ENCODE data around the gene COMMD2. TPM values are rescaled to one million over a fixed set of nuclear protein-coding genes. Genes with fewer than 3 reads are reported as not detected.

Gene COMMD2
- total RNA-seq, result 59.2 TPM
- 13.7 TPM for polyA plus RNA-seq

DNA sequence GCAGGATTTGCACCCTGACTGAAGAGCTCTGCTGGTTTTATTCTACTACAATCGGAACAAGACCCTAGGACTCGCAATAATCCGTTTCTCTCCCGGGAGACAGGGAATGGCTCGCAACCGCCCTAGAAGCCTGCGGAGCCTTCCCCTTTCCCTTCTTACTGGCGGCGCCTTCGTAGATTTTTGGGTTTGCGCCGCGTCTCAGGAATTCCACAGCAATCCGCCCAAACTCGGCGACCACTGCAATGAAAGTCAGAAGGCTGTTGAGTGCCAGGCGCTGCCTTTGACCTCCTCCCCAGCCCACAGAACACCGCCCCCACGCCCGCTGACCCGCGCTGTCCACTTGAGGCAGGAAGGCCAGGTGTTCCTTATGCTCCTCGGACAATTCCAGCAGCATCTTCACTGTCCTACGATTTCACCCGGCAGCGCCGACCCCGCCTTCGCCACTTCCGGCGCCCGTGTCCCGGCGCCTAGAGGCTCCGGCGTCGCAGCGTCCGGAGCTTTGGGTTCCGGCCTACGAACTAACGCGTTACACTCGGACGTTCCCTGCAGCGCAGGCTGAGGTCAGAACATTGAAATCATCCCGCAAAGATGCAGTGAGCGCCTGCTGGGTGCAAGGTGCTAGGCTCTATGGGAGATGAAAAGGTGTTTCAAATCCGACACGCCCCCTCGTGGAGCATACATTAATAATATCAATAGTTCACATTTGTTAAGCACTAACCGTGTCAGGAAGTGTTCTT is at the start of gene COMMD2:
COMMD2 (minus strand) TSS at position 439 of the 737 bp plus-strand sequence; CDS start at position 394, 45 bp downstream.
- peak; percentile 43 for DNase-seq (ENCODE audit: extremely low spot score)
- Histone ChIP-seq H3K4me3 (ENCODE audit: low read depth, low read length) (peak within 1 kb of the TSS; percentile 77), H3K36me3 (ENCODE audit: insufficient read depth) (peaks cover 7% of the 10 kb centered on the region), H3K4me1 (ENCODE audit: insufficient read depth) (peaks cover 2% of the 10 kb centered on the region), H3K27ac (ENCODE audit: low read depth) (peak within 1 kb of the TSS; percentile 23)
- WGBS, result under 1% methylated on average over 52 of the region's 52 CpGs

DNA sequence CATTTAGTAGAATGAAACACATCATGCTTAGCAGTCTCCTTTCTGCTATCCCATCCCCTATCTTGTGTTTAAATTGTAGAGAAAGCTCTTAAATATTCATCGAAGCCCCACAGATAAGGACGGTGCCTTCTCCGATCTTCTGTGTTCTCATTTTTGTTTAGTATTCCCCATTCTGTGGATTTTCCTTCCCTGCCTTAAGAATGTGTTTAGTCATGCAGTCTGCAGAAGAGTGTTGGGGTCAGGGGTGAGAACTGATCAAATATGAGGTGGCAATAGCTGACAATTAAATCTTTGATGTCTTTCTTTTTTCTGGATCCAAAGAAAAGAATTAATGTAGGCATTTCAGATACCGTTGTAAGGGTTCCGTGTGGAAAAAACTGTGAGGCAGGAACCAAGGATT is 49.4 kb upstream of the COMMD2 start:
- Histone ChIP-seq H3K27ac (ENCODE audit: low read depth) (no peak overlapping the region), H3K4me3 (ENCODE audit: low read depth, low read length) (no peak overlapping the region), H3K36me3 (ENCODE audit: insufficient read depth) (no peaks in the 10 kb centered on the region), H3K4me1 (ENCODE audit: insufficient read depth) (no peaks in the 10 kb centered on the region)
- DNase-seq (ENCODE audit: extremely low spot score), result no peak
- 37% methylated on average over 5 of the region's 5 CpGs for WGBS

DNA sequence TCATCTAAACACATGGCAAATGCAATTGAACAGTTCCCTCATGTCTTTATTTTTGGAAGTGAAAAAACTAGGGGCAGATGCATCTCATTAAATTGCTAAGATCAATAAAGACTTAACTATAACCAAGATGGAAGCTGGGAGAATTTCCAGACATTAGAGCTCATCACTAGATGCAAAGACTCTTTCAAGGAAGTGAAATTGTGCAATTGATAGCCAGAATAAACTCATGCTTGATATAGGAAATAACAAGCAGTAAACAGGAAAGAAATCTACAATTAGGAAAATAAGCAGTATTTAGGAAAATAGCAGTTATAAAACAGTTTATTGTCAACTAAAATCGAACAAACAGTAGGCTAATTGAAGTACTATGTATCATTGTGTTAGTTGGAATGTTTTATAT is 48.9 kb upstream of the COMMD2 start:
- no peak for DNase-seq (ENCODE audit: extremely low spot score)
- H3K36me3 ChIP-seq (ENCODE audit: insufficient read depth), result no peaks in the 10 kb centered on the region
- H3K27ac ChIP-seq (ENCODE audit: low read depth), result no peak overlapping the region
- no peaks in the 10 kb centered on the region for H3K4me1 ChIP-seq (ENCODE audit: insufficient read depth)
- 63% methylated on average over 1 of the region's 1 CpG for WGBS
- no peak overlapping the region for H3K4me3 ChIP-seq (ENCODE audit: low read depth, low read length)

DNA sequence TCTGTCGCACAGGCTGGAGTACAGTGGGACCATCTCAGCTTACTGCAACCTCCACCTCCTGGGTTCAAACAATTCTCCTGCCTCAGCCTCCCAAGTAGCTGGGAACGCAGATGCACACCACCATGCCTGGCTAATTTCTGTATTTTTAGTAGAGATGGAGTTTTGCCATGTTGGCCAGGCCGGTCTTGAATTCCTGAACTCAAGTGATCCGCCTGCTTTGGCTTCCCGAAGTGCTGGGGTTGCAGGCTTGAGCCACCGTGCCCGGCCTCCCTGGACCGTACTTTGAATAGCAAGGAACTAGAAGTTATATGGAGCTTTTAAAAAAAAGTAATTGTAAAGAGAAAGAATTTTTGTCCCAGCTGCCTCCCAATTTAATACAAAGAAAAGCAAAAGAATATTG is 48.4 kb upstream of the COMMD2 start:
- 88% methylated on average over 8 of the region's 8 CpGs for WGBS
- Histone ChIP-seq H3K27ac (ENCODE audit: low read depth) (no peak overlapping the region), H3K36me3 (ENCODE audit: insufficient read depth) (no peaks in the 10 kb centered on the region), H3K4me3 (ENCODE audit: low read depth, low read length) (no peak overlapping the region), H3K4me1 (ENCODE audit: insufficient read depth) (no peaks in the 10 kb centered on the region)
- DNase-seq (ENCODE audit: extremely low spot score), result no peak

DNA sequence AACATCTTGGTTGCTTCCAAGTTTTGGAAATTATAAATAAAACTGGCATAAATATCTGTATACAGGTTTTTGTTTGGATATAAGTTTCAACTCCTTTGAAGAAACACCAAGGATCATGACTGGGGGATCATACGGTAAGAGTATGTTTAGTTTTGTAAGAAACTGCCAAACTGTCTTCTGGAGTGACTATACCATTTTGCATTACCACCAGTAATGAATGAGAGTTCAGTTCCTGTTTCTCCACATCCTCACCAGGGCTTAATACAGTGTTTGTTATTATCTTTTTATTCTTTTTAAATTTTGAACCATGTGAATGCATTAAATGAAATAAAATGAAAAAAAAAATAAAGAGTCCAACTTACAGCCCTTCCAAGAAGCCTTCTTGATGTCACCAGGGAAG is 43.7 kb upstream of the COMMD2 start:
- DNase-seq (ENCODE audit: extremely low spot score), result no peak
- WGBS, result 70% methylated on average over 1 of the region's 1 CpG
- Histone ChIP-seq H3K4me1 (ENCODE audit: insufficient read depth) (no peaks in the 10 kb centered on the region), H3K27ac (ENCODE audit: low read depth) (no peak overlapping the region), H3K36me3 (ENCODE audit: insufficient read depth) (no peaks in the 10 kb centered on the region), H3K4me3 (ENCODE audit: low read depth, low read length) (no peak overlapping the region)

DNA sequence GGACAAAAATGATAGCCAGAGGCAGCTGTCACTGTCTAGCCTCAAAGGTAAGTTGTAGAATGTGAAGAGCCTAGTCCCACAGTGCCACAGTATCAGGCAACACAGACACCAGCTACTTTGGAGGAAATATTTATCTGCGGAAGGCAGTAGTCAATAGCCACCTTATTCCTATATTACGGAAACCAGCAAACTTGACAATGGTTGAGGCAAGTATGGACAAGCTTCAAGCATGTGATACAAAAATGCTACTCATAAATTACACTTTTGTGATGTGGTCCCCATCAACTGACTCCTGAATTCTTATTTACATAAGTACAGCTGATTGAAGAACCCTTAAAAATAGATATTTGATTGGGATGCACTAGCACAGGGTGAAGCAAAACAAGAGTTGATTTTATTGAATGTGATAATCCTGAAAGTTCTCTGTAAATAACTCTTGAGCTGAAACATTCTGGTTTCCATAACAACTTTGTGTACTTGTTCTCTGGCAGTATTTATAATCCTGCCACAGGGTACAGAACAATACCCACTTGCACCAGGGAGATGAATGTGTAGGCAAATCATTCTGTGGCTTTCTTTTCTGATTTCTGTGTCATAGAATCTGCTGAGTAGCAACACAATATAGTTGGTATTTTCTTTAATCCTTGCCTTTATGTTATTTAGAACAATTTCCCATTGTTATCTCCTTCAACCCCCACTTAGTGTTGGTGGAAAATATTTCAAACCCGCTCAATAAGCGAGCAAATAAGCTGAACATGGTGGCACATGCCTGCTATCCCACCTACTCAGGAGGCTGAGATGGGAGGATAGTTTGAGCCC is 40.4 kb upstream of the COMMD2 start, which contains the start of gene ANKUB1:
ANKUB1 (minus strand) TSS at position 103 of the 819 bp plus-strand sequence. CDS start 188 bp downstream, outside the sequence.
- no peak within 1 kb of the TSS for H3K4me3 ChIP-seq (ENCODE audit: low read depth, low read length)
- 87% methylated on average over 4 of the region's 4 CpGs for WGBS

DNA sequence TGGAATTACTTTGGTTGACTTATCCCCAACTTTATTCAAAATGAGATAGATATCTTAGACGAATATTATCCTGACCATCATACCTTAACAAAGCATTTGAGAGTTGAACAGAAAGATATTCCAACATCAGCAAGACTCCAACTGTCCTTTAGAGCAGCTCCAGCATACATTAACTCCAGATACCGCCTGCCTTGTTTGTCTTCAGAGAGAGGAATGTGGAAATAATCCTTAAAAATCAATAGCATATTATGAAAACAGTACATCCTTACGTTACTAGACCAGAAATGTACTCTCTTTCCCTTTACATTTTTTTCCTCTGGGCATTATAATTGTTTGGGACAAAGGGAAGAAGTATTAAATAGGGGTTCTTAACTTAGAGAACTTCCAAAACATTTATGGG is 38.4 kb upstream of the COMMD2 start:
- Histone ChIP-seq H3K4me3 (ENCODE audit: low read depth, low read length) (no peak overlapping the region), H3K36me3 (ENCODE audit: insufficient read depth) (no peaks in the 10 kb centered on the region), H3K27ac (ENCODE audit: low read depth) (no peak overlapping the region), H3K4me1 (ENCODE audit: insufficient read depth) (no peaks in the 10 kb centered on the region)
- WGBS, result 64% methylated on average over 3 of the region's 3 CpGs
- no peak for DNase-seq (ENCODE audit: extremely low spot score)

More for the DNA sequence above, 40.4 kb upstream of the COMMD2 start, which contains the start of gene ANKUB1:
- Histone ChIP-seq H3K4me1 (ENCODE audit: insufficient read depth) (no peaks in the 10 kb centered on the region), H3K36me3 (ENCODE audit: insufficient read depth) (no peaks in the 10 kb centered on the region), H3K27ac (ENCODE audit: low read depth) (no peak within 1 kb of the TSS)
- DNase-seq (ENCODE audit: extremely low spot score), result no peak

DNA sequence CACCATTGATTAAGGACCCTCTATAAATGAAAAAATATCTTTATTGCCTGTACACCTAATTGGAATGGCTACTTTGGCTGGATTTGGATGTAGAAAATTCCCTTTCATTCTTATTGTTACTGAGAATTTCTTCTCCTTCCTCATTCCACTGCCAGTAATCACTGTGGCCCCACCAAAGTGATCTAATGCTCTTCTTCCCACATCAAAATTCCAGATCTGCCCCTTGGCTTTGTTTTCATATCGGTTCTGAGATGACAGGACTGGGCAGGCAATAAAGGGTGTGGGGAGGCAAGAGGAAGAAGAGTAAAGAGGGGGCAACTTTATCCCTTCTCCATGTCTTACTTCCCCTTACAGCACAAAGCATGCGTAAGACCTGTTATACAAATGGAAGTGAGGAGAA is 38.0 kb upstream of the COMMD2 start:
- no peaks in the 10 kb centered on the region for H3K36me3 ChIP-seq (ENCODE audit: insufficient read depth)
- DNase-seq (ENCODE audit: extremely low spot score), result no peak
- H3K4me3 ChIP-seq (ENCODE audit: low read depth, low read length), result no peak overlapping the region
- H3K27ac ChIP-seq (ENCODE audit: low read depth), result no peak overlapping the region
- WGBS, result 67% methylated on average over 2 of the region's 2 CpGs
- no peaks in the 10 kb centered on the region for H3K4me1 ChIP-seq (ENCODE audit: insufficient read depth)

DNA sequence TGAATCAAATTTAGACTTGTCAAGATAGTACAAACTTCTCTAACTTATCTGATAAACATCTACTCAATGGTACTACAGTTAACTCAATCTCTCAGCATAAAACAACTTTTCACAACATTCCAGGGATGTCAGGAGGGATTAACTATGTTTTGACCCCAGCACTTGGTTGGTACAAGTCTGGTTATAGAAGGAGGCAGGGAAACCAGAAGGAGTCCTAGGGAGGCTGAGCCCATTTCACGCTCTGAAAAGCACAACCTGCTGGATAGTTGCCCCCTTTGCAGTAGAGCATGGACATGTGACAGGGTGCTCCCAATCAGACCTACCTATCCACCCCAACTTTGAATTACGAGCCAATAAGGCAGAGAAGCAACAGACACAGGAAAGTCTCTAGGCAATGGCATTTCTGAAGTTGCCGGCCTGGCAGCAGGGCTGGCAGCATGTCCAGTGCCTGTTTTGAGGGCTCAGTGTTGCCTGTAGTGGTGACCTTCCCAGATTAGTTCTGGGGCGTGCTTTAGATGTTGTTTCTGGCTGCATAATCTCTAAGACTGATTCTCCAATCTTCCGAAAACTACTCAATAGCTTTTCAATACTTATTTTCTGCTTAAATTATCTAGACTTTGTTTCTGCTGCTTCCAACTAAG is 31.9 kb upstream of the COMMD2 start:
- WGBS, result 87% methylated on average over 5 of the region's 5 CpGs

DNA sequence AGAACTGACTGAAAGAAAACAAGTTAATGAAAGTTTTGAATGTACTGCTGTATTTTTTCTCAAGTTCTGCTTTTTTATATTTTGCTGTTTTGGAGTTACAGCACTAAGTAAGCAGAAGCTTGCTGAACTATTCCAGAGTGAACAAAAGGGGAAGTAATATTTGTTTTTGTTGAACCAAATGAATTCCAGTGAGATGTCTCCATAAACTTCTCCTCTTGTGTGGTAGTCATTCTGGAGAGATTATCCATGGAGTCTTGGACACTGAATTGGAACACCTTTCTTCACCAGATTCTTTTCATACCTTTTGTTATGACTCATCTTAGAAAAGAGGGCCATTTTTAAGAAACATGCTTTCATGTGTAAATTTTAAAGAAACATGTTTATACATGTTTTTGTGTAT is 31.3 kb upstream of the COMMD2 start:
- Histone ChIP-seq H3K36me3 (ENCODE audit: insufficient read depth) (no peaks in the 10 kb centered on the region), H3K4me3 (ENCODE audit: low read depth, low read length) (no peak overlapping the region), H3K4me1 (ENCODE audit: insufficient read depth) (no peaks in the 10 kb centered on the region), H3K27ac (ENCODE audit: low read depth) (no peak overlapping the region)
- DNase-seq (ENCODE audit: extremely low spot score), result no peak

More for the DNA sequence above, 31.9 kb upstream of the COMMD2 start:
- Histone ChIP-seq H3K36me3 (ENCODE audit: insufficient read depth) (no peaks in the 10 kb centered on the region), H3K4me3 (ENCODE audit: low read depth, low read length) (no peak overlapping the region), H3K4me1 (ENCODE audit: insufficient read depth) (no peaks in the 10 kb centered on the region), H3K27ac (ENCODE audit: low read depth) (no peak overlapping the region)
- DNase-seq (ENCODE audit: extremely low spot score), result no peak

DNA sequence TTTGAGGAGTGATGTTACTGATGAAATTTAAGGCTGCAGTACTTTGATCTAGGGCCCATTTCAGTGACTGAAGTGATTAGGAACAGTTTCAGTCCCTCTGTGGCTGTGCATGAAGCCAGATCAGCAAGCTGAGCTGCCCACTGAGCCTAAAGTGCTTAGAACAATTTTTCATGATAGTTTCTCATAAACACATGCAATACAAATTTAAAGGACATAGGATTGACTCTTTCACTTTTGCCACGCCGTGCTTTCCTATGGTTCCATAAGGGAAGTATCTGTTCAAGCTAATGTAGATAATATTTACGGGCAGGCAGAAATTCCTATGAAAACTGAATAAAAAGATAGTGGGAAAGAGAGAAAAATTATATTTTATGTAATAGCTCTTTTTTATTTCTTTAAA is 29.5 kb upstream of the COMMD2 start:
- Histone ChIP-seq H3K4me3 (ENCODE audit: low read depth, low read length) (no peak overlapping the region), H3K27ac (ENCODE audit: low read depth) (no peak overlapping the region), H3K4me1 (ENCODE audit: insufficient read depth) (no peaks in the 10 kb centered on the region), H3K36me3 (ENCODE audit: insufficient read depth) (no peaks in the 10 kb centered on the region)
- 85% methylated on average over 3 of the region's 3 CpGs for WGBS
- DNase-seq (ENCODE audit: extremely low spot score), result no peak

DNA sequence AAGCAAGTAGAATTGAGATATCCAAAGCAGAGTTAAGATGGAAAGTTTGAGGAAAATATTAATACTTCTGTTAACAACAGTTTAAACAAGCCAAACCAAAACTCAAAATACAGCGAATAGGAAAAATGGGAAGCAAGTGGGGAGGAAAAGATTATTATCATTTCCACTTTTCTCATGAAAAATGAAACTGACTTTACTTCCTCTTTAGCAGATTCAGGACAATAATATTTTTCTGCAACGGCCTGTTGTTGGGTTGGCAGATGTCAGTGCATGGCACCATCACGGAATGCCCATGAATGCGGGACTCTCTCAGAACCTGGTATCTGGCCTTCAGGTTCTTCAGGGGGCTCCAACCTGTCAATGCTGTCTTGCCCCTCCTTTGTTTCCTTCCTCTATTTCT is 28.9 kb upstream of the COMMD2 start:
- H3K27ac ChIP-seq (ENCODE audit: low read depth), result no peak overlapping the region
- no peaks in the 10 kb centered on the region for H3K36me3 ChIP-seq (ENCODE audit: insufficient read depth)
- H3K4me1 ChIP-seq (ENCODE audit: insufficient read depth), result no peaks in the 10 kb centered on the region
- no peak overlapping the region for H3K4me3 ChIP-seq (ENCODE audit: low read depth, low read length)
- 82% methylated on average over 4 of the region's 4 CpGs for WGBS
- DNase-seq (ENCODE audit: extremely low spot score), result no peak

DNA sequence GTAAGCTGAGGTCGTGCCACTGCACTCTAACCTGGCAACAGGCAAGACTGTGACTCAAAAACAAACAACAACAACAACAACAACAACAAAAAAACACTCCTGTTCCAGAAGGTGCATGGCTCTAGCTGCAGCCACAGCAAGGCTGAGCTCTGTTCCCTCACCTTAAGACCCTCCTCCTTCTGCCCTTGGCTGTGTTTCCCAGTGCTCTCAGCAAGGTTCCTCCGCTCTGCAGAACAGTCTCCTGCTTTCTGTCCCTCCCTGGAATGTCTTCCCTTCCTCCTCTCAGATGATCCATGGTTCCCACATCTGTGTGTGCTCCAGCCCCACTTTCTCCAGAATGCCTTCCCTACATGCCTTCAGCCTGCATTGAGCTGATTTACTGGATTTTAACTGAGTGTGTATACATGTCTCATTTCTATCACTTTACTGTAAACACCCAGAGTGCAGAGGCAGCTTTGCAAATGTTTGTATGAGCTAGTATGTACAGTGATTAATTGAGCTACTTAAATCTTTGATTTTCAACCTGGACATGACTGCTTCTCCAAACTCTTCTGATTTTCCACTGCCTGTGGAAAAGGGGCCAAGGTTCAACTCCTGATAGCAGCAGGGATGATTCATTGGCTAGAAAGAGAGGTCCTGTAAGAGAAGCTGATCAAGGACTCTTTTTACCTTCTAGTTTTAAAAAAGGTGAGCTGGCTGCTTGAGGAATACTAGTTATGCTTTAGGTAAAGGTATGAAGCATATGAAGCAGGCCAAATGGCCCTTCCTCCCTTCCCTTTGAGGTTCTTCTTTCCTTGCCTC is 25.3 kb upstream of the COMMD2 start:
- Histone ChIP-seq H3K4me1 (ENCODE audit: insufficient read depth) (no peaks in the 10 kb centered on the region), H3K36me3 (ENCODE audit: insufficient read depth) (no peaks in the 10 kb centered on the region), H3K27ac (ENCODE audit: low read depth) (no peak overlapping the region), H3K4me3 (ENCODE audit: low read depth, low read length) (no peak overlapping the region)
- DNase-seq (ENCODE audit: extremely low spot score), result no peak
- WGBS, result 53% methylated on average over 2 of the region's 2 CpGs
